Skeletal muscle tissue (tissue), 4 donors: ENCODE results near the gene ERVV-1. TPM values are rescaled to one million over a fixed set of nuclear protein-coding genes. Genes with fewer than 3 reads are reported as not detected.
"Not testable (repeated sequence)": the region's sequence is repeated elsewhere in the genome, so short reads cannot be mapped to it uniquely, and the experiment has no call there.

Experiments
- H3K27ac ChIP-seq: one replicate; pipeline ENCODE4 v1.7.0; 2013; ENCODE audit warnings: mild to moderate bottlenecking, low read depth, low read length, inconsistent platforms
- H3K27me3 ChIP-seq, 3 donors: one replicate each; pipeline ENCODE4 v1.7.0; 2013; ENCODE audit warnings: low read length in 3 of 3; ENCODE audit not compliant: control insufficient read depth in 3 of 3, insufficient read depth in 3 of 3
- H3K36me3 ChIP-seq, 3 donors: one replicate each; pipeline ENCODE4 v1.7.0; 2013; ENCODE audit warnings: low read length in 3 of 3; ENCODE audit not compliant: control insufficient read depth in 3 of 3, insufficient read depth in 3 of 3
- H3K4me1 ChIP-seq, 3 donors: one replicate each; pipeline ENCODE4 v1.7.0; 2013; ENCODE audit warnings: low read length in 3 of 3, mild to moderate bottlenecking in 3 of 3; ENCODE audit not compliant: control insufficient read depth in 3 of 3, insufficient read depth in 3 of 3
- H3K4me3 ChIP-seq, 3 donors: one replicate each; pipeline ENCODE4 v1.7.0; 2013; ENCODE audit warnings: low read length in 3 of 3
- H3K9ac ChIP-seq, 3 donors: one replicate each; pipeline ENCODE4 v1.7.0; 2013; ENCODE audit warnings: low read length in 3 of 3, mild to moderate bottlenecking in 3 of 3, moderate library complexity in 2 of 3, low read depth in 1 of 3
- H3K9me3 ChIP-seq, 3 donors: one replicate each; pipeline ENCODE4 v1.7.0; 2013; ENCODE audit warnings: low read length in 3 of 3; ENCODE audit not compliant: control insufficient read depth in 3 of 3
- total RNA-seq: library from RNA; depleted of rRNA; stranded (reverse); fragments of >200 nt; gene quantifications from one replicate; pipeline ENCODE4 v1.2.3, GENCODE V29; 2014
- donor health status: Osteomylitis.

ERVV-1 gene
- total RNA-seq, 1 donor from 2014 or later, result not detected

DNA sequence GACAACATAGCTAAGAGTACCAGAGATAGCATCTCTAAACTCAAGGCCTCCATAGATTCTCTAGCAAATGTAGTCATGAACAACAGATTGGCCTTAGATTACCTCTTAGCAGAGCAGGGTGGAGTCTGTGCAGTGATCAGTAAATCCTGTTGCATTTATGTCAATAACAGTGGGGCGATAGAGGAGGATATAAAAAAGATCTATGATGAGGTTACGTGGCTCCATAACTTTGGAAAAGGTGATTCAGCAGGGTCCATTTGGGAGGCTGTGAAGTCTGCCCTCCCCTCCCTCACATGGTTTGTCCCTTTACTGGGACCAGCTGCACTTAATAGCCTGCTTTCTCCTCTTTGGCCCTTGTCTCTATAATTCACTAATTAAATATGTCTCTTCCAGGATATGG lies 1.4 kb downstream of the ERVV-1 start:
- H3K4me3 ChIP-seq, result no peak overlapping the region
- no peaks in the 10 kb centered on the region for H3K4me1 ChIP-seq
- H3K27me3 ChIP-seq, result no peaks in the 10 kb centered on the region
- peaks cover 0 to 3% (median 0%) of the 10 kb centered on the region in 3 donors for H3K9me3 ChIP-seq
- H3K9ac ChIP-seq, result no peak overlapping the region
- H3K36me3 ChIP-seq, result no peaks in the 10 kb centered on the region
- H3K27ac ChIP-seq, result no peak overlapping the region

DNA sequence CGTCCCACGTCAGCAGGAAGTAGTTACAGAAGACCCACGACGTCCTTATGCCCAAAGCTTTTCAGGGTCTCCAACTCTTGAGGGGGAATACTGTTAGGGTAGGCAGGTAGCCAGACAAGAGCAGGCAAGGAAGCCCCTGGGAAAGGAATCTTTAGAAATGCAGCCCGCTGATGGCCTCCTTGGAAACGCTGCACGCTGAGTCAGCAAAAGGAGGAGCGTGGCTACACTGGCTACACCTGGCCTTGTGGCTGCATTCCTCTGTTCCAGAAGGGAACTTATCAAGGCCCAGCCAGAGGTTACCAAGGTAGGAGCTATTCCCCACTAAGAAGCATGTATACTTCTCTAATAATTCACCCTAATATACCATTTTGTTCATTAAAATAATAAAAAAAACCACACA lies 2.0 kb downstream of the ERVV-1 start:
- H3K36me3 ChIP-seq, result no peaks in the 10 kb centered on the region
- H3K27me3 ChIP-seq, result no peaks in the 10 kb centered on the region

DNA sequence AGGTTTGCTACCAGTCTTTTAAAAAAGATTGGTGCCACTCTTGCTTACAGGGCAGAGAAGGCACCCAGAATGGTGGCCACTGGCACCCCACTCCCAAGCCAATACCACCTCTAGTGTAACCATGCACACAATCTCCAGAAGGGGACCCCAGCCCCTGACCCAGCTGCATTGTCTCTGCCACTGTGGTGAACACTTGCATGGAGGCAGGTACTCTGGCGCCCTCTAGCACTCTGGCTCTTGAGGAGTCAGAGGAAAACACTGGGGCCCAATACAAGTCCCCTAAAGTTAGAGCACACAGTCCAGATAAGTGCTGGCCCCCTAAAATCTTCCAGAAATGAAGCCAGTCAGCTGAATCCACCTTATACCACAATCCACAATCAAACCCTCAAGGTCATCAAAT lies 6.0 kb downstream of the ERVV-1 start:
- H3K4me3 ChIP-seq, result no peak overlapping the region
- H3K27me3 ChIP-seq, result no peaks in the 10 kb centered on the region
- H3K36me3 ChIP-seq, result no peaks in the 10 kb centered on the region
- H3K27ac ChIP-seq, result no peak overlapping the region
- H3K9me3 ChIP-seq, result peaks cover 0 to 3% (median 0%) of the 10 kb centered on the region in 3 donors
- no peaks in the 10 kb centered on the region for H3K4me1 ChIP-seq
- H3K9ac ChIP-seq, result no peak overlapping the region

More for the DNA sequence above, 2.0 kb downstream of the ERVV-1 start:
- Histone ChIP-seq H3K27ac (no peak overlapping the region), H3K4me3 (no peak overlapping the region), H3K9ac (no peak overlapping the region), H3K4me1 (no peaks in the 10 kb centered on the region), H3K9me3 (peaks cover 0 to 3% (median 0%) of the 10 kb centered on the region in 3 donors)

DNA sequence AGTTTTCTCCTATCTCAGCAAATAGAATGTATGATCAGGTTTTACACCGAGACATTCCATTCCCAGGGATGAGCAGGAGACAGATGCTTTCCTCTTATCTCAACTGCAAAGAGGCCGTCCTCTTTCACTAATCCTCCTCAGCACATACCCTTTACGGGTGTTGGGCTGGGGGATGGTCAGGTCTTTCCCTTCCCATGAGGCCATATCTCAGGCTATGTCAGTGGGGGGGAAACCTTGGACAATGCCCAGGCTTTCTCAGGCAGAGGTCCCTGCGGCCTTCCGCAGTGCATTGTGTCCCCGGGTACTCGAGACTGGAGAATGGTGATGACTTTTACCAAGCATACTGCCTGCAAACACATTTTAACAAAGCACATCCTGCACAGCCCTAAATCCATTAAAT lies 14.6 kb downstream of the ERVV-1 start:
- H3K9ac ChIP-seq, H3K27ac ChIP-seq, H3K9me3 ChIP-seq, H3K4me1 ChIP-seq, H3K36me3 ChIP-seq, H3K27me3 ChIP-seq, H3K4me3 ChIP-seq: not testable (repeated sequence)

DNA sequence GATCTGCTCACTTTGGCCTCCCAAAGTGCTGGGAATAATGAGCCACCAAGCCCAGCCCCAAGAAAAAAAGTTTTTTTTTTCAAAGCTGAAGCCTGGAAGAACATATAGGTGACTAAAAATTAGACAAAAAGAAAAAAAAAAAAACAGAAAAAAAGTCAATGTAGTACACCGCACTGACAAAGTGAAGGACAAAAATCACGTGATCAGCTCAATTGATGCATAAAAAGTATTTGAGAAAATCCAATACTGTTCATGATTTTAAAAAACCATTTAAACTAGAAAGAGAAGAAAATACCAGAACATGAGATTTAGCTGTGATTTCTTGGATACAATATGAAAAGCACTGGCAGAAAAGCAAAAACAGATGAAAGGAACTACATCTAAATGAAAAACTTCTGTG lies 20.3 kb downstream of the ERVV-1 start:
- no peak overlapping the region for H3K9ac ChIP-seq
- no peak overlapping the region for H3K27ac ChIP-seq
- no peaks in the 10 kb centered on the region for H3K36me3 ChIP-seq
- H3K27me3 ChIP-seq, result peaks cover 0 to 5% (median 0%) of the 10 kb centered on the region in 3 donors
- H3K4me1 ChIP-seq, result no peaks in the 10 kb centered on the region
- H3K9me3 ChIP-seq, result peaks cover 0 to 5% (median 3%) of the 10 kb centered on the region in 3 donors
- no peak overlapping the region for H3K4me3 ChIP-seq

DNA sequence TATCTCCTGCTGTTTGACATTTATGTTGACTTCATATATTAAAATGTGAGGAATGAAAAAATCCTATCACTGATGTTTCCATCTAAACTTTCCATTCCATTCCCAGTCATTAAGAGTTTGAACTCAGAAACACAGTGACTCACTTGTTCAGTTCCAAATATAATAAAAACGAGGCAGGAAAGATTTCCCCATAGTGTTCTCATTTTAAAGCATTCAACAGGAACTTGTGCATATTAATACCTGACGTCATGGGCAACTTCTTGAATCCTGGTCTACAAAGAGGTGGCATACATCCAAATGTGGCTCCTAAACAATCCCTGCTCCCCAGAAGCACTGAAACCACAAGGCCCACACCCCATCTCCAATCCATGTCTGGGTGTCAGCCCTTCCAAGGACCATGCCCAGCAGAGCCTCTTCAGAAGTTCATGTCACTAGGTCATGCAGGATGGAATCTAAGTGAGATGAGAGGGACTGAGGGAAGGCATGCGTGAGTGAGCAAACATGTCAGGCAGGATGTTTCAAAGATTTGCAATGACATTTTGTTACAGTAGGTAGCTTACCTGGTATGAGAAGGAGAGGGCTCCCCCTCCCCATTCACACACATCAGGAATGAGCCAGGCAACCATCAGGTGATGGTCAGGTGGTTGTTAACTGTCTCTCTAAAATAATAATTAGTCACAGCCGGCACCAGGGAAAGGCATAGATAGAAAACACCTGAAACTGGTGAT lies 21.4 kb downstream of the ERVV-1 start:
- Histone ChIP-seq H3K9me3 (peaks cover 0 to 5% (median 3%) of the 10 kb centered on the region in 3 donors), H3K27me3 (peaks cover 0 to 5% (median 0%) of the 10 kb centered on the region in 3 donors), H3K4me3 (no peak overlapping the region), H3K9ac (no peak overlapping the region), H3K36me3 (no peaks in the 10 kb centered on the region), H3K27ac (no peak overlapping the region), H3K4me1 (no peaks in the 10 kb centered on the region)

DNA sequence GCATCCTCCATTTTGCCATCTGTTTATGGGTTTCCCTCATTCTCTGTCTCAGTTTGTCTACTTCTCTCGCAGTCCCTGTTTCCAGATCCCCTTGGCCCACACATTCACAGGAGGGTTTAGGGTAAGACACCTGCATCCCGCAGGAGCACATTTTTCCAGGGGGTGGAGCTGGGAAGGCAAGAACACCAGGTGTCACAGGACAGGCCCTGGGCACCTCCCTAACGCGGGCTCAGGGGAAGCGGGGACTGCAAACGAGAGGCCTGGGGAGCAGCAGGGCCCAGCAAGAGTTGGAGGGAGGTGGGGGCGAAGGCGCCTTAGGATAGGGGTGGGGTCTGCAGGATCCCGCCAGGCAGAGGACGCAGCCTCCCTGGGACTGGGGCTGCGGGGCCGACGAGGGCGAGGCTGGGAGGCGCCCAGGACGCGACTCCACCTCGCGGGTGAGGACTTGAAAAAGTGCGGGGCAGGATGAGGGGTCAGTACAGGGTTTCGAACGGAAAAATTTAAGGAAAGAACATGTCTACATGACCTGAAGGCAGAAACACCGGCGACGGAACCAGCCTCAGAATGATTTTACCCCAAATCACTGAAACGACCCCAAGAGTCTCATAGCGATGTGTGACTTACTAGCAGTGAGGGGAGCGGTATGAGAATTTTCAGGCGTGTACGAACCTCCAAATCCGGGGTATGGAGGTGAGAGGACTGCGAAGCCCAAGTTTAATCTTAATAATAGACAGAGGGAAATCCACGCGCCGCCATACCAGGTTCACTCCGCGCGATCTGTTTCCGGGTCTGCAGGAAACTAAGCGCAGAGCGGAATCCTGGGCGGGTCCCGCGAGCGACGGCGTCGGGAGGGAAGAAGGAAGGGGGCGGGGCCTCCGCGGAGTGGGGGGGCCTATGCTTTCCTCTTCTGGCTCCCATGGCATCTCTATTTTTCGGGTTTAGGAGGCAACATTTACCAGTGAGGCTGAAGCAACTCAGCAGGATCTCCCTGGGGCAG lies 23.7 kb downstream of the ERVV-1 start:
- Histone ChIP-seq H3K4me3 (no peak overlapping the region), H3K27me3 (peaks cover 0 to 5% (median 0%) of the 10 kb centered on the region in 3 donors), H3K9me3 (peaks cover 0 to 3% (median 0%) of the 10 kb centered on the region in 3 donors), H3K4me1 (no peaks in the 10 kb centered on the region), H3K27ac (no peak overlapping the region), H3K9ac (no peak overlapping the region), H3K36me3 (no peaks in the 10 kb centered on the region)

DNA sequence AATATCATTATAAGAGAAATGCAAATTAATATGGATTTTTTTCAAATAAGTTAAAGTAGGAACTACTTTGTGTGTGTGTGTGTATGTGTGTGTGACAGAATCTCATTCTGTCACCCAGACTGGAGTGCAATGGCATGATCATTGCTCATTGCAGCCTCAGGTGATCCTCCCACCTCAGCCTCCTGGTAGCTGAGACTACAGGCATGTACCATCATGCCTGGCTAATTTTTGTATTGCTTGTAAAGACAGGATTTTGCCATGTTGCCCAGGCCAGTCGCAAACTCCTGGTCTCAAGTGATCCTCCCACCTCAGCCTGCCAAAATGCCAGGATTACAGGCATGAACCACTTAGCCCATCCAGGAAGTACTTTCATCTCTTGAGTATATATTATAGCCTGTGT lies 27.6 kb downstream of the ERVV-1 start:
- Histone ChIP-seq H3K9me3 (no peaks in the 10 kb centered on the region), H3K4me1 (no peaks in the 10 kb centered on the region), H3K4me3 (no peak overlapping the region), H3K9ac (no peak overlapping the region), H3K36me3 (no peaks in the 10 kb centered on the region), H3K27ac (no peak overlapping the region), H3K27me3 (peaks cover 0 to 5% (median 0%) of the 10 kb centered on the region in 3 donors)

DNA sequence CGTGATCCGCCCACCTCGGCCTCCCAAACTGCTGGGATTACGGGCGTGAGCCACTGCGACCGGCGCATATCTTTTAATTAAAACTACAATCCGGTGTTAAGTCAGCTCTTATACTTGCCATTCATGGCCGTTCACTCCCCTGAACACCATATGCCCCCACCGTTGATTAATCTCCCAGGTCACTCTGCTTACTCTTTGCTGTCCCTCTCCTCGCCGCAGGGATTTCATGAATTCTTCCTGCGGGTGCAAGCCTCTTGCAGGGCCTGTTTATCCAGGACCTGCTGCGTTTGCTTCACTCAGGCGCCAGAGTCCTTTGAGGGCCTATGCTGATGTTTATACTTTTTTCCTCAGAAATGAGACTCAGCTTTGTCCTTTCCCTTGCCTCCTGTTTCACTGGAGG lies 31.8 kb downstream of the ERVV-1 start:
- no peaks in the 10 kb centered on the region for H3K27me3 ChIP-seq
- H3K9ac ChIP-seq, result no peak overlapping the region
- H3K27ac ChIP-seq, result no peak overlapping the region

DNA sequence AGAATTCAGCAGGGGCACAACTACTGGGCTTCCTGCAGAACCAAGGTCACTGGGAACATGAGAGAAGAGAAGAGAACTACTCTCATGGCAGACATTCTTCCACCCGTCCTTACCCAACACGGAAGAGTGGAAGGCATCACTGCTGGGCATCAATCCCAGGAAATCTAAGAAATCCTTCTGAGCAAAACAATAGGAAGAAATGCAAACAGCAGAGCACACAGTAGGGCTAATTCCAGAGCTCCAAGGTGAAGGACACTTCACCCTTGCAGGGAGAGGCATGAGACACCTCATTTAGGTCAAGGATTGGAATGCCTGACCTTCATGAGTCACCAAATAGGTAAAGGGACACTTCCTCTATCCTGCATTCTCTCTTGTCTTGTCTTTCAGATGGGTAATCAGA lies 33.7 kb downstream of the ERVV-1 start:
- no peaks in the 10 kb centered on the region for H3K27me3 ChIP-seq

More for the DNA sequence above, 31.8 kb downstream of the ERVV-1 start:
- Histone ChIP-seq H3K4me3 (no peak overlapping the region), H3K4me1 (no peaks in the 10 kb centered on the region), H3K36me3 (no peaks in the 10 kb centered on the region), H3K9me3 (peaks cover 6 to 8% (median 7%) of the 10 kb centered on the region in 3 donors)

More for the DNA sequence above, 33.7 kb downstream of the ERVV-1 start:
- Histone ChIP-seq H3K4me3 (no peak overlapping the region), H3K27ac (no peak overlapping the region), H3K36me3 (no peaks in the 10 kb centered on the region), H3K9me3 (peaks cover 7 to 9% (median 8%) of the 10 kb centered on the region in 3 donors), H3K4me1 (no peaks in the 10 kb centered on the region), H3K9ac (no peak overlapping the region)
